ENCODE measurements around the gene DTWD2.
A peak's percentile ranks its signal among the peaks of the same experiment; 100 is the strongest.
"Not testable (repeated sequence)": the region's sequence is repeated elsewhere in the genome, so short reads cannot be mapped to it uniquely, and the experiment has no call there.

The DTWD2 gene

GRCh38 chr5:119019501-119019900, 31.2 kb upstream of the DTWD2 start:
- H3K9ac ChIP-seq (ENCODE audit: low read depth, low read length) = no peak overlapping the region
- H3K36me3 ChIP-seq (ENCODE audit: insufficient read depth, low read length) = no peaks in the 10 kb centered on the region
- H3K9me3 ChIP-seq (ENCODE audit: control insufficient read depth, insufficient read depth, low read length) = no peaks in the 10 kb centered on the region
- no peaks in the 10 kb centered on the region for H3K4me1 ChIP-seq (ENCODE audit: insufficient read depth, low read length)

- no peaks in the 10 kb centered on the region for H3K9me3 ChIP-seq (ENCODE audit: control insufficient read depth, insufficient read depth, low read length)
- no peaks in the 10 kb centered on the region for H3K36me3 ChIP-seq (ENCODE audit: insufficient read depth, low read length)
- H3K9ac ChIP-seq (ENCODE audit: low read depth, low read length) = no peak overlapping the region
- no peaks in the 10 kb centered on the region for H3K4me1 ChIP-seq (ENCODE audit: insufficient read depth, low read length)
Observed at GRCh38 chr5:119017994-119018393, 29.6 kb upstream of the DTWD2 start.

- Histone ChIP-seq H3K36me3 (ENCODE audit: insufficient read depth, low read length) (no peaks in the 10 kb centered on the region), H3K4me1 (ENCODE audit: insufficient read depth, low read length) (no peaks in the 10 kb centered on the region), H3K9me3 (ENCODE audit: control insufficient read depth, insufficient read depth, low read length) (no peaks in the 10 kb centered on the region), H3K9ac (ENCODE audit: low read depth, low read length) (no peak overlapping the region)
Observed at GRCh38 chr5:119016125-119016774, 27.9 kb upstream of the DTWD2 start.

GRCh38 chr5:119011186-119011585, 22.8 kb upstream of the DTWD2 start:
- Histone ChIP-seq H3K9me3 (ENCODE audit: control insufficient read depth, insufficient read depth, low read length) (no peaks in the 10 kb centered on the region), H3K9ac (ENCODE audit: low read depth, low read length) (no peak overlapping the region), H3K4me1 (ENCODE audit: insufficient read depth, low read length) (no peaks in the 10 kb centered on the region), H3K36me3 (ENCODE audit: insufficient read depth, low read length) (no peaks in the 10 kb centered on the region)

- H3K9me3 ChIP-seq (ENCODE audit: control insufficient read depth, insufficient read depth, low read length) = no peaks in the 10 kb centered on the region
- no peaks in the 10 kb centered on the region for H3K4me1 ChIP-seq (ENCODE audit: insufficient read depth, low read length)
- no peak overlapping the region for H3K9ac ChIP-seq (ENCODE audit: low read depth, low read length)
- no peaks in the 10 kb centered on the region for H3K36me3 ChIP-seq (ENCODE audit: insufficient read depth, low read length)
Observed at GRCh38 chr5:119010206-119010605, 21.9 kb upstream of the DTWD2 start.

GRCh38 chr5:119009131-119009530, 20.8 kb upstream of the DTWD2 start:
- Histone ChIP-seq H3K9ac (ENCODE audit: low read depth, low read length) (no peak overlapping the region), H3K4me1 (ENCODE audit: insufficient read depth, low read length) (no peaks in the 10 kb centered on the region), H3K36me3 (ENCODE audit: insufficient read depth, low read length) (no peaks in the 10 kb centered on the region), H3K9me3 (ENCODE audit: control insufficient read depth, insufficient read depth, low read length) (no peaks in the 10 kb centered on the region)

GRCh38 chr5:118999696-119000095, 11.3 kb upstream of the DTWD2 start:
- Histone ChIP-seq H3K36me3 (ENCODE audit: insufficient read depth, low read length) (no peaks in the 10 kb centered on the region), H3K9ac (ENCODE audit: low read depth, low read length) (no peak overlapping the region), H3K4me1 (ENCODE audit: insufficient read depth, low read length) (no peaks in the 10 kb centered on the region), H3K9me3 (ENCODE audit: control insufficient read depth, insufficient read depth, low read length) (peaks cover 6% of the 10 kb centered on the region)

GRCh38 chr5:118998861-118999260, 10.5 kb upstream of the DTWD2 start:
- H3K4me1 ChIP-seq (ENCODE audit: insufficient read depth, low read length); H3K9ac ChIP-seq (ENCODE audit: low read depth, low read length); H3K36me3 ChIP-seq (ENCODE audit: insufficient read depth, low read length); H3K9me3 ChIP-seq (ENCODE audit: control insufficient read depth, insufficient read depth, low read length): not testable (repeated sequence)

- Histone ChIP-seq H3K4me1 (ENCODE audit: insufficient read depth, low read length) (no peaks in the 10 kb centered on the region), H3K9ac (ENCODE audit: low read depth, low read length) (no peak overlapping the region), H3K9me3 (ENCODE audit: control insufficient read depth, insufficient read depth, low read length) (peaks cover 7% of the 10 kb centered on the region), H3K36me3 (ENCODE audit: insufficient read depth, low read length) (no peaks in the 10 kb centered on the region)
Observed at GRCh38 chr5:118996098-118996497, 7.8 kb upstream of the DTWD2 start.

- no peak overlapping the region for H3K9ac ChIP-seq (ENCODE audit: low read depth, low read length)
- no peaks in the 10 kb centered on the region for H3K4me1 ChIP-seq (ENCODE audit: insufficient read depth, low read length)
- no peaks in the 10 kb centered on the region for H3K36me3 ChIP-seq (ENCODE audit: insufficient read depth, low read length)
- peaks cover 7% of the 10 kb centered on the region for H3K9me3 ChIP-seq (ENCODE audit: control insufficient read depth, insufficient read depth, low read length)
Observed at GRCh38 chr5:118994595-118994994, 6.2 kb upstream of the DTWD2 start.

GRCh38 chr5:118993118-118993517, 4.8 kb upstream of the DTWD2 start:
- H3K9ac ChIP-seq (ENCODE audit: low read depth, low read length); H3K4me1 ChIP-seq (ENCODE audit: insufficient read depth, low read length); H3K36me3 ChIP-seq (ENCODE audit: insufficient read depth, low read length); H3K9me3 ChIP-seq (ENCODE audit: control insufficient read depth, insufficient read depth, low read length): not testable (repeated sequence)

- not testable (repeated sequence) for H3K9ac ChIP-seq (ENCODE audit: low read depth, low read length); H3K9me3 ChIP-seq (ENCODE audit: control insufficient read depth, insufficient read depth, low read length); H3K36me3 ChIP-seq (ENCODE audit: insufficient read depth, low read length); H3K4me1 ChIP-seq (ENCODE audit: insufficient read depth, low read length)
Observed at GRCh38 chr5:118992055-118992454, 3.7 kb upstream of the DTWD2 start.

- Histone ChIP-seq H3K9me3 (ENCODE audit: control insufficient read depth, insufficient read depth, low read length) (peaks cover 5% of the 10 kb centered on the region; the same call in 1 of the 2 replicates), H3K36me3 (ENCODE audit: insufficient read depth, low read length) (no peaks in the 10 kb centered on the region), H3K4me1 (ENCODE audit: insufficient read depth, low read length) (peaks cover 6% of the 10 kb centered on the region; the same call in 1 of the 2 replicates), H3K9ac (ENCODE audit: low read depth, low read length) (no peak overlapping the region)
Observed at GRCh38 chr5:118990582-118990981, 2.2 kb upstream of the DTWD2 start.

- H3K9ac ChIP-seq (ENCODE audit: low read depth, low read length) = no peak overlapping the region
- 0 out of 2 replicates have a peak, but pooled peaks cover 2% of the 10 kb centered on the region for H3K9me3 ChIP-seq (ENCODE audit: control insufficient read depth, insufficient read depth, low read length)
- H3K36me3 ChIP-seq (ENCODE audit: insufficient read depth, low read length) = no peaks in the 10 kb centered on the region
- H3K4me1 ChIP-seq (ENCODE audit: insufficient read depth, low read length) = peaks cover 6% of the 10 kb centered on the region; the same call in 1 of the 2 replicates
Observed at GRCh38 chr5:118989816-118990215, 1.5 kb upstream of the DTWD2 start.

- Histone ChIP-seq H3K36me3 (ENCODE audit: insufficient read depth, low read length) (no peaks in the 10 kb centered on the region), H3K9ac (ENCODE audit: low read depth, low read length) (peak overlapping the region; percentile 95), H3K9me3 (ENCODE audit: control insufficient read depth, insufficient read depth, low read length) (no peaks in the 10 kb centered on the region), H3K4me1 (ENCODE audit: insufficient read depth, low read length) (peaks cover 6% of the 10 kb centered on the region; the same call in 1 of the 2 replicates)
Observed at GRCh38 chr5:118988866-118989180, 476 bp upstream of the DTWD2 start.

GRCh38 chr5:118984602-118985001, 3.7 kb downstream of the DTWD2 start:
- H3K9ac ChIP-seq (ENCODE audit: low read depth, low read length) = no peak overlapping the region
- H3K36me3 ChIP-seq (ENCODE audit: insufficient read depth, low read length) = no peaks in the 10 kb centered on the region
- H3K4me1 ChIP-seq (ENCODE audit: insufficient read depth, low read length) = peaks cover 6% of the 10 kb centered on the region; the same call in 1 of the 2 replicates
- H3K9me3 ChIP-seq (ENCODE audit: control insufficient read depth, insufficient read depth, low read length) = no peaks in the 10 kb centered on the region
